Prostate gland (tissue), 2 donors: ENCODE results near the gene RNASE13.

Source experiments
- CTCF ChIP-seq, 4 experiments: fragments of 200-600 bp in 2 of 4; fragments of 450-650 bp in 2 of 4; sonication (generic) in 2 of 4; IDR thresholded peaks; 1 replicate in 3 of 4; 2 replicates in 1 of 4; pipeline ENCODE4 v1.5.1; 2016 to 2019; ENCODE audit warnings: antibody characterized with exemption in 4 of 4, mild to moderate bottlenecking in 2 of 4, moderate library complexity in 2 of 4
- POLR2AphosphoS5 ChIP-seq: sonication (generic); formaldehyde crosslinking; IDR thresholded peaks from one replicate; pipeline ENCODE4 v1.6.1; 2017; ENCODE audit warnings: antibody characterized with exemption

- TF ChIP-seq POLR2AphosphoS5: no peak
- TF ChIP-seq CTCF (IDR thresholded peaks at IDR 0.05): no peak
Observed at GRCh38 chr14:21057803-21058675, 23.4 kb upstream of the RNASE13 start, which contains the start of gene RNASE8.
